ENCODE measurements around the gene RALA. TPM values are rescaled to one million over a fixed set of nuclear protein-coding genes. Genes with fewer than 3 reads are reported as not detected.
A peak's percentile ranks its signal among the peaks of the same experiment; 100 is the strongest.

Gene RALA
- total and polyA plus RNA-seq, 5 donors from 2014 or later: 22.4 to 71.2 (median 57.1) TPM

DNA sequence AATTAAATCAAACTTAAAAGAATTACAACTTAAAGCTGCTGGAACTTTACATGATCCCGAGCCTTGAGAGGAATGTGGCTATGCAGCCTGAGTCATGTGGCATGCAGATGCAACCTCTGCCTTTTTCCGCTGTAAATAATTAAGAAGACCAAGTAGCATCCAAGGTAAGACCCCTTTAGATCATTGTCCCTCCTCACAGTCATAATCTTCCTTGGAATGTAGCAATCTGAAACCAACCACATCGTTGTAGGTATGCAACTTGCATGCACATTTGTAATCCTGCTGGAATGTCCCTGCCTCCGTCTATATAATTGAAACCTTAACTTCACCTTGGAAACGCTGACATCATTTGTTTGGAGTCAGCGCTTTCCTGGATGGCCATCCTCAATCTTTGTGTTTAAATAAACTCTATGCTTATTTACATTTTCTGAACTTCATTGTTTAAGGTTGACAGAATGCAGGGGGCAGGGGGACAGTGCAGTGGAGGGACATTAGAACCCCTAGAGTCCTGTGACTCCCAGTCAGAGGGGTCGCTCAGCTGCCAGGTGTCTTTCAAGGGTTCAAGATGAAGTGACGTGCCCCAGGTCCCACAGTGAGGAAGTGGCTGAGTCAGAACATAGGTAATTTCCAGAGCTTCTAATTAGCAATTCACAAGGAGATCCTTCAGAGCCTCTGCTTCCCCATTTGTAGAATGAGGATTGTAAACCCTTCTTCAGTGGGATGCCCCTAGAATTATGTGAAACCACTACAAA is 110.7 kb downstream of the RALA start:
- DNase-seq: no peak
- ATAC-seq (ENCODE audit: low read depth in 2 of 2): no peak
- Mint-ChIP-seq H3K27ac (peak overlapping the region; percentile 91 to 99 (median 98)), H3K36me3 (no peaks in the 10 kb centered on the region), H3K9me3 (no peaks in the 10 kb centered on the region), H3K27me3 (peaks cover 6% of the 10 kb centered on the region), H3K4me3 (peak overlapping the region; percentile 92 to 100 (median 97)), H3K4me1 (peaks cover 20 to 57% (median 39%) of the 10 kb centered on the region in 4 donors)
- H3K9me3 ChIP-seq (ENCODE audit: control insufficient read depth in 2 of 2, low read length in 2 of 2): no peaks in the 10 kb centered on the region
- peaks cover 40% of the 10 kb centered on the region for H3K4me1 ChIP-seq (ENCODE audit: control insufficient read depth, insufficient read depth, low read length, poor library complexity, severe bottlenecking)
- H3K27ac ChIP-seq (ENCODE audit: insufficient read depth, low read length, poor library complexity, severe bottlenecking): peak overlapping the region; percentile 92
- H3K36me3 ChIP-seq (ENCODE audit: control insufficient read depth, insufficient read depth, low read length): no peaks in the 10 kb centered on the region
- H3K4me3 ChIP-seq (ENCODE audit: low read depth, low read length): peak overlapping the region; percentile 88
- no peaks in the 10 kb centered on the region for H3K27me3 ChIP-seq (ENCODE audit: control insufficient read depth, insufficient read depth, low read length)

- H3K4me3 ChIP-seq (ENCODE audit: low read depth, low read length): peak overlapping the region; percentile 88
- peaks cover 26 to 60% (median 40%) of the 10 kb centered on the region in 4 donors for H3K4me1 Mint-ChIP-seq
Observed at GRCh38 chr7:39734633-39735004, 111.2 kb downstream of the RALA start.

GRCh38 chr7:39735903-39736302 is 112.5 kb downstream of the RALA start:
- Histone ChIP-seq H3K36me3 (ENCODE audit: control insufficient read depth, insufficient read depth, low read length) (no peaks in the 10 kb centered on the region), H3K27ac (ENCODE audit: insufficient read depth, low read length, poor library complexity, severe bottlenecking) (peak overlapping the region; percentile 36), H3K4me3 (ENCODE audit: low read depth, low read length) (peak overlapping the region; percentile 29), H3K27me3 (ENCODE audit: control insufficient read depth, insufficient read depth, low read length) (no peaks in the 10 kb centered on the region), H3K4me1 (ENCODE audit: control insufficient read depth, insufficient read depth, low read length, poor library complexity, severe bottlenecking) (peaks cover 40% of the 10 kb centered on the region), H3K9me3 (ENCODE audit: control insufficient read depth in 2 of 2, low read length in 2 of 2) (no peaks in the 10 kb centered on the region)
- Mint-ChIP-seq H3K36me3 (no peaks in the 10 kb centered on the region), H3K27ac (peak overlapping the region; percentile 5 to 59 (median 20)), H3K4me3 (peak overlapping the region; percentile 5 to 60 (median 43)), H3K9me3 (no peaks in the 10 kb centered on the region), H3K4me1 (peaks cover 30 to 57% (median 45%) of the 10 kb centered on the region in 4 donors), H3K27me3 (peaks cover 6% of the 10 kb centered on the region)
- DNase-seq: no peak
- ATAC-seq (ENCODE audit: low read depth in 2 of 2): no peak

More at GRCh38 chr7:39734633-39735004, 111.2 kb downstream of the RALA start:
- DNase-seq (no peak), ATAC-seq (ENCODE audit: low read depth in 2 of 2) (no peak)
- Mint-ChIP-seq H3K27ac (peak overlapping the region; percentile 93 to 98 (median 97)), H3K4me3 (peak overlapping the region; percentile 92 to 100 (median 97)), H3K27me3 (peaks cover 6% of the 10 kb centered on the region), H3K36me3 (no peaks in the 10 kb centered on the region), H3K9me3 (no peaks in the 10 kb centered on the region)
- Histone ChIP-seq H3K27me3 (ENCODE audit: control insufficient read depth, insufficient read depth, low read length) (no peaks in the 10 kb centered on the region), H3K36me3 (ENCODE audit: control insufficient read depth, insufficient read depth, low read length) (no peaks in the 10 kb centered on the region), H3K27ac (ENCODE audit: insufficient read depth, low read length, poor library complexity, severe bottlenecking) (peak overlapping the region; percentile 92), H3K9me3 (ENCODE audit: control insufficient read depth in 2 of 2, low read length in 2 of 2) (no peaks in the 10 kb centered on the region), H3K4me1 (ENCODE audit: control insufficient read depth, insufficient read depth, low read length, poor library complexity, severe bottlenecking) (peaks cover 40% of the 10 kb centered on the region)

DNA sequence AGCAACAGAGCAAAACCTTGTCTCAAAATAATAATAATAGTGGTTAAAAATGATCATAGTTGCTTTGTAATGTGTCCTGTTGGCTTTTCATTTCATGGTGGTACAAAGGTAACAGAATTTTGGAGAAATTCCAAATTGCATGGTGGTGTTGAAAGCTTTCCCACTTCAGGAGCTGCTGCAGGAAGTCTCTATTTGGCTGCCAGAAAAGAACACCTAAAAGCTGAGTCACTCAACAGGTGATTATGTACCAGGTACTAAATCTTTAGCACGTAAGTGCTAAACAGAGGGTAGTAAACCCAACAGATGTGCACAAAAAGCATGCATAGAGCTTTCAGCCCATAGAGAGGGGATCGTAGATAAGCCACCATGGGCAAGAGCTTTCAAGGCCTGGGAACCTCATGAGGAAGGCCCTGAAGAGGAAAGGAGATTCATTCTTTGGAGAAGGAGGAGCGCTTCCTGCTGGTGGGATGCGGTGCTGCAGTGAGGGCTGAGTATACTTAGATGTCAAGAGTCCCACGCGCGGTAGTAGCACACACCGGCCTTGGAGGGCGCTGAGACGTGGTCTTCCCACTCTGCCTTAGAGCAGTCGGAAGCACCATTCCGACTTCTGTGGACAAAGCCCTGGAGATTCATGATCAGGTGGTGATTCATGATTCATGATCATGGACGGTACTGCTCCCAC is 118.7 kb downstream of the RALA start:
- Mint-ChIP-seq H3K9me3 (no peaks in the 10 kb centered on the region), H3K4me1 (peaks cover 10 to 41% (median 16%) of the 10 kb centered on the region in 4 donors), H3K27me3 (no peaks in the 10 kb centered on the region), H3K4me3 (no peak overlapping the region), H3K36me3 (no peaks in the 10 kb centered on the region), H3K27ac (no peak overlapping the region)
- H3K4me1 ChIP-seq (ENCODE audit: control insufficient read depth, insufficient read depth, low read length, poor library complexity, severe bottlenecking): peaks cover under 1% of the 10 kb centered on the region
- no peak overlapping the region for H3K4me3 ChIP-seq (ENCODE audit: low read depth, low read length)
- H3K27ac ChIP-seq (ENCODE audit: insufficient read depth, low read length, poor library complexity, severe bottlenecking): no peak overlapping the region
- no peaks in the 10 kb centered on the region for H3K36me3 ChIP-seq (ENCODE audit: control insufficient read depth, insufficient read depth, low read length)
- peak in 2 of 3 donors; percentile 47 to 66 for DNase-seq
- ATAC-seq (ENCODE audit: low read depth in 2 of 2): no peak
- H3K27me3 ChIP-seq (ENCODE audit: control insufficient read depth, insufficient read depth, low read length): no peaks in the 10 kb centered on the region
- H3K9me3 ChIP-seq (ENCODE audit: control insufficient read depth in 2 of 2, low read length in 2 of 2): no peaks in the 10 kb centered on the region

- Histone ChIP-seq H3K36me3 (ENCODE audit: control insufficient read depth, insufficient read depth, low read length) (no peaks in the 10 kb centered on the region), H3K27ac (ENCODE audit: insufficient read depth, low read length, poor library complexity, severe bottlenecking) (no peak overlapping the region), H3K27me3 (ENCODE audit: control insufficient read depth, insufficient read depth, low read length) (no peaks in the 10 kb centered on the region), H3K9me3 (ENCODE audit: control insufficient read depth in 2 of 2, low read length in 2 of 2) (no peaks in the 10 kb centered on the region), H3K4me3 (ENCODE audit: low read depth, low read length) (no peak overlapping the region), H3K4me1 (ENCODE audit: control insufficient read depth, insufficient read depth, low read length, poor library complexity, severe bottlenecking) (no peaks in the 10 kb centered on the region)
- Mint-ChIP-seq H3K27ac (no peak overlapping the region), H3K9me3 (no peaks in the 10 kb centered on the region), H3K4me3 (no peak overlapping the region), H3K27me3 (peaks cover 4% of the 10 kb centered on the region), H3K36me3 (no peaks in the 10 kb centered on the region), H3K4me1 (peaks cover 6 to 34% (median 11%) of the 10 kb centered on the region in 4 donors)
- DNase-seq (no peak), ATAC-seq (ENCODE audit: low read depth in 2 of 2) (no peak)
Observed at GRCh38 chr7:39744620-39745019, 121.2 kb downstream of the RALA start.

- Histone ChIP-seq H3K9me3 (ENCODE audit: control insufficient read depth in 2 of 2, low read length in 2 of 2) (no peaks in the 10 kb centered on the region), H3K27me3 (ENCODE audit: control insufficient read depth, insufficient read depth, low read length) (no peaks in the 10 kb centered on the region), H3K27ac (ENCODE audit: insufficient read depth, low read length, poor library complexity, severe bottlenecking) (no peak overlapping the region), H3K4me1 (ENCODE audit: control insufficient read depth, insufficient read depth, low read length, poor library complexity, severe bottlenecking) (no peaks in the 10 kb centered on the region), H3K4me3 (ENCODE audit: low read depth, low read length) (no peak overlapping the region), H3K36me3 (ENCODE audit: control insufficient read depth, insufficient read depth, low read length) (no peaks in the 10 kb centered on the region)
- Mint-ChIP-seq H3K4me3 (no peak overlapping the region), H3K27ac (no peak overlapping the region), H3K4me1 (peaks cover 6 to 34% (median 11%) of the 10 kb centered on the region in 4 donors), H3K27me3 (peaks cover 4% of the 10 kb centered on the region), H3K36me3 (no peaks in the 10 kb centered on the region), H3K9me3 (no peaks in the 10 kb centered on the region)
- ATAC-seq (ENCODE audit: low read depth in 2 of 2): no peak
- DNase-seq: no peak
Observed at GRCh38 chr7:39745320-39745719, 121.9 kb downstream of the RALA start.

- Histone ChIP-seq H3K27me3 (ENCODE audit: control insufficient read depth, insufficient read depth, low read length) (no peaks in the 10 kb centered on the region), H3K36me3 (ENCODE audit: control insufficient read depth, insufficient read depth, low read length) (no peaks in the 10 kb centered on the region), H3K4me3 (ENCODE audit: low read depth, low read length) (no peak overlapping the region), H3K9me3 (ENCODE audit: control insufficient read depth in 2 of 2, low read length in 2 of 2) (no peaks in the 10 kb centered on the region), H3K27ac (ENCODE audit: insufficient read depth, low read length, poor library complexity, severe bottlenecking) (no peak overlapping the region), H3K4me1 (ENCODE audit: control insufficient read depth, insufficient read depth, low read length, poor library complexity, severe bottlenecking) (no peaks in the 10 kb centered on the region)
- peaks cover 1% of the 10 kb centered on the region for H3K36me3 Mint-ChIP-seq
- H3K9me3 Mint-ChIP-seq: no peaks in the 10 kb centered on the region
- H3K27me3 Mint-ChIP-seq: peaks cover 4% of the 10 kb centered on the region
- DNase-seq: peak; percentile 35 to 64 (median 50)
- peak overlapping the region in 1 of 4 donors; percentile 33 for H3K4me3 Mint-ChIP-seq
- ATAC-seq (ENCODE audit: low read depth in 2 of 2): peak in 1 of 2 donors; percentile 56
- peaks cover 3 to 27% (median 7%) of the 10 kb centered on the region in 4 donors for H3K4me1 Mint-ChIP-seq
- peak overlapping the region in 1 of 3 donors; percentile 18 for H3K27ac Mint-ChIP-seq
Observed at GRCh38 chr7:39746103-39746819, 122.9 kb downstream of the RALA start.
